Hepatocyte (in vitro differentiated cells): Measurements from ENCODE around the gene ZSCAN16. TPM values are rescaled to one million over a fixed set of nuclear protein-coding genes. Genes with fewer than 3 reads are reported as not detected.

Experiments used
- DNase-seq: peaks from one replicate; pipeline ENCODE4 v3.0.0-alpha.2; 2016; ENCODE audit warnings: low spot score
- H2AFZ ChIP-seq: fragments of 200-600 bp; sonication (generic); 2 replicates; pipeline ENCODE4 v1.6.0; 2016; ENCODE audit warnings: antibody characterized with exemption, mild to moderate bottlenecking
- H3K27ac ChIP-seq: fragments of 200-600 bp; sonication (generic); 2 replicates; pipeline ENCODE4 v1.5.1; 2016; ENCODE audit warnings: mild to moderate bottlenecking
- H3K27me3 ChIP-seq: fragments of 200-600 bp; sonication (generic); 2 replicates; pipeline ENCODE4 v1.6.1; 2016
- H3K36me3 ChIP-seq: fragments of 200-600 bp; sonication (generic); replicated peaks from 2 replicates; pipeline ENCODE4 v1.5.1; 2016; ENCODE audit warnings: low read depth; ENCODE audit not compliant: insufficient read depth
- H3K4me1 ChIP-seq: fragments of 200-600 bp; sonication (generic); 2 replicates; pipeline ENCODE4 v1.5.1; 2016; ENCODE audit warnings: mild to moderate bottlenecking, moderate library complexity; ENCODE audit not compliant: insufficient read depth
- H3K4me2 ChIP-seq: fragments of 200-600 bp; sonication (generic); 2 replicates; pipeline ENCODE4 v1.6.0; 2016
- H3K4me3 ChIP-seq: fragments of 200-600 bp; sonication (generic); 2 replicates; pipeline ENCODE4 v1.5.1; 2016; ENCODE audit warnings: mild to moderate bottlenecking
- H3K79me2 ChIP-seq: fragments of 200-600 bp; sonication (generic); 2 replicates; pipeline ENCODE4 v1.6.0; 2017; ENCODE audit warnings: mild to moderate bottlenecking
- H3K9me2 ChIP-seq: fragments of 200-600 bp; sonication (generic); replicated peaks from 2 replicates; pipeline ENCODE4 v1.6.0; 2017; ENCODE audit warnings: mild to moderate bottlenecking; ENCODE audit not compliant: insufficient read depth
- H3K9me3 ChIP-seq: fragments of 200-600 bp; sonication (generic); 2 replicates; pipeline ENCODE4 v1.5.1; 2016; ENCODE audit warnings: low read depth, mild to moderate bottlenecking
- H4K20me1 ChIP-seq: fragments of 200-600 bp; sonication (generic); 2 replicates; pipeline ENCODE4 v1.6.0; 2016; ENCODE audit warnings: mild to moderate bottlenecking; ENCODE audit not compliant: insufficient read depth, poor library complexity, severe bottlenecking
- EZH2 ChIP-seq: fragments of 200-600 bp; sonication (generic); IDR thresholded peaks from 2 replicates; pipeline ENCODE4 v1.6.1; 2016; ENCODE audit warnings: antibody characterized with exemption, mild to moderate bottlenecking, borderline replicate concordance
- EZH2phosphoT487 ChIP-seq: fragments of 200-600 bp; sonication (generic); IDR thresholded peaks from one replicate; pipeline ENCODE4 v1.6.1; 2018; ENCODE audit warnings: antibody characterized with exemption, mild to moderate bottlenecking, low read depth, moderate library complexity; ENCODE audit not compliant: unreplicated experiment, severe bottlenecking
- WGBS: methylation state at CpG from one replicate; pipeline ENCODE4 v1.1.6; 2016; ENCODE audit warnings: low lambda C conversion rate; ENCODE audit errors: missing lambda C conversion rate; 5-methylcytosine and 5-hydroxymethylcytosine counted together
- polyA plus RNA-seq: library from polyadenylated mRNA; unstranded; fragments of >200 nt; fragmentation: Nextera tagmentation; extraction: Ambion mirVana; gene quantifications from 2 replicates; pipeline ENCODE4 v1.2.1, GENCODE V29; 2016
- total RNA-seq: library from RNA; depleted of rRNA; stranded (reverse); fragments of >200 nt; gene quantifications from 2 replicates; pipeline ENCODE4 v1.2.3, GENCODE V29; 2014
- TF ChIP-seq, protein P1 (sequence below): fragments of 200-600 bp; sonication (generic); IDR thresholded peaks from 2 replicates; pipeline ENCODE4 v1.5.1; 2016; ENCODE audit warnings: antibody characterized with exemption, mild to moderate bottlenecking; ENCODE audit not compliant: poor library complexity

Gene ZSCAN16
- total and polyA plus RNA-seq, 2 experiments from 2014 or later: 4.3 to 6.7 TPM

- Histone ChIP-seq H3K9me3 (no peaks in the 10 kb centered on the region), H3K9me2 (no peaks in the 10 kb centered on the region), H3K4me1 (peaks cover 3% of the 10 kb centered on the region), H4K20me1 (no peaks in the 10 kb centered on the region), H3K27ac (peak overlapping the region; percentile 89), H3K4me2 (peak overlapping the region; percentile 87), H3K4me3 (peak overlapping the region; percentile 68), H2AFZ (peak overlapping the region; percentile 83), H3K27me3 (no peaks in the 10 kb centered on the region), H3K79me2 (no peaks in the 10 kb centered on the region), H3K36me3 (no peaks in the 10 kb centered on the region)
- WGBS: 21% methylated on average over 5 of the region's 5 CpGs
- TF ChIP-seq EZH2phosphoT487: no peak
- TF ChIP-seq EZH2: no peak
- TF ChIP-seq, protein P1, sequence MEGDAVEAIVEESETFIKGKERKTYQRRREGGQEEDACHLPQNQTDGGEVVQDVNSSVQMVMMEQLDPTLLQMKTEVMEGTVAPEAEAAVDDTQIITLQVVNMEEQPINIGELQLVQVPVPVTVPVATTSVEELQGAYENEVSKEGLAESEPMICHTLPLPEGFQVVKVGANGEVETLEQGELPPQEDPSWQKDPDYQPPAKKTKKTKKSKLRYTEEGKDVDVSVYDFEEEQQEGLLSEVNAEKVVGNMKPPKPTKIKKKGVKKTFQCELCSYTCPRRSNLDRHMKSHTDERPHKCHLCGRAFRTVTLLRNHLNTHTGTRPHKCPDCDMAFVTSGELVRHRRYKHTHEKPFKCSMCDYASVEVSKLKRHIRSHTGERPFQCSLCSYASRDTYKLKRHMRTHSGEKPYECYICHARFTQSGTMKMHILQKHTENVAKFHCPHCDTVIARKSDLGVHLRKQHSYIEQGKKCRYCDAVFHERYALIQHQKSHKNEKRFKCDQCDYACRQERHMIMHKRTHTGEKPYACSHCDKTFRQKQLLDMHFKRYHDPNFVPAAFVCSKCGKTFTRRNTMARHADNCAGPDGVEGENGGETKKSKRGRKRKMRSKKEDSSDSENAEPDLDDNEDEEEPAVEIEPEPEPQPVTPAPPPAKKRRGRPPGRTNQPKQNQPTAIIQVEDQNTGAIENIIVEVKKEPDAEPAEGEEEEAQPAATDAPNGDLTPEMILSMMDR: no peak
- DNase-seq: peak; percentile 17
Measured at GRCh38 chr6:28105245-28105639, 19.2 kb upstream of the ZSCAN16 start.

GRCh38 chr6:28107506-28107905 is 16.9 kb upstream of the ZSCAN16 start:
- H3K27ac ChIP-seq: no peak overlapping the region
- H3K36me3 ChIP-seq: no peaks in the 10 kb centered on the region
- no peak for DNase-seq
- no peaks in the 10 kb centered on the region for H3K27me3 ChIP-seq
- TF ChIP-seq EZH2phosphoT487: no peak
- TF ChIP-seq, protein P1: no peak
- TF ChIP-seq EZH2: no peak
- no peak overlapping the region for H3K4me3 ChIP-seq
- H3K4me1 ChIP-seq: peaks cover 3% of the 10 kb centered on the region
- H4K20me1 ChIP-seq: no peaks in the 10 kb centered on the region
- no peaks in the 10 kb centered on the region for H3K9me3 ChIP-seq
- H2AFZ ChIP-seq: no peak overlapping the region
- no peak overlapping the region for H3K4me2 ChIP-seq
- no peaks in the 10 kb centered on the region for H3K9me2 ChIP-seq
- no peaks in the 10 kb centered on the region for H3K79me2 ChIP-seq
- WGBS: 90% methylated on average over 3 of the region's 3 CpGs

DNA sequence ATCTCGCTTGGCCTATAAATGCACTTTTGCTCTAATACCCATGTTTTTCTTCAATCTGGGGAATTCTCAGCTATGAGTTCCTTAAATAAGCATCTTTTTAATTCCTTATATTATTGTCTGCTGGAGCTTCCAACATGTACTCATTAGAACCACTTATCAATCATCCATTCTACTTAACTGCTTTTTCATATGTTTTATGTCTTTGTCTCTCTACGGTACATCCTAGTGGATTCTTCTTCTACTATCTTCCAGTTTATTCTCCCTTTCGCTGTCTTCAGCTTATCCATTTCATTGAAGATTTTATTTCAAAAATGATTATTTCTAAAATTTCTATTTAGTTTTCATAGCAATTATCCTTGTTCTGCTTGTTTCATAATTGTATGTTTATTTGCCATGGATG is 12.4 kb upstream of the ZSCAN16 start:
- 92% methylated on average over 3 of the region's 3 CpGs for WGBS
- Histone ChIP-seq H3K4me2 (no peak overlapping the region), H3K27ac (no peak overlapping the region), H3K4me1 (no peaks in the 10 kb centered on the region), H4K20me1 (no peaks in the 10 kb centered on the region), H3K27me3 (no peaks in the 10 kb centered on the region), H3K79me2 (no peaks in the 10 kb centered on the region), H3K4me3 (no peak overlapping the region), H3K36me3 (no peaks in the 10 kb centered on the region), H3K9me3 (no peaks in the 10 kb centered on the region), H2AFZ (no peak overlapping the region), H3K9me2 (no peaks in the 10 kb centered on the region)
- no peak for DNase-seq
- no peak for TF ChIP-seq EZH2
- TF ChIP-seq, protein P1: no peak
- no peak for TF ChIP-seq EZH2phosphoT487

GRCh38 chr6:28115799-28116198 is 8.6 kb upstream of the ZSCAN16 start:
- 82% methylated on average over 2 of the region's 2 CpGs for WGBS
- H3K4me3 ChIP-seq: no peak overlapping the region
- H4K20me1 ChIP-seq: no peaks in the 10 kb centered on the region
- no peak for DNase-seq
- no peaks in the 10 kb centered on the region for H3K27me3 ChIP-seq
- no peaks in the 10 kb centered on the region for H3K9me3 ChIP-seq
- H3K27ac ChIP-seq: no peak overlapping the region
- H3K9me2 ChIP-seq: no peaks in the 10 kb centered on the region
- H3K79me2 ChIP-seq: no peaks in the 10 kb centered on the region
- H3K4me2 ChIP-seq: no peak overlapping the region
- no peaks in the 10 kb centered on the region for H3K36me3 ChIP-seq
- TF ChIP-seq EZH2phosphoT487: no peak
- no peak for TF ChIP-seq EZH2
- TF ChIP-seq, protein P1: no peak
- no peak overlapping the region for H2AFZ ChIP-seq
- no peaks in the 10 kb centered on the region for H3K4me1 ChIP-seq
